Stimulated activated CD4-positive, alpha-beta T cell treated with anti-CD3 and anti-CD28 coated beads, Interleukin-2, amount 100 ng/mL, for 48 hours (primary cell): ENCODE measurements around the gene JUP.

ENCODE experiments used
- DNase-seq, 2 donors: peaks; one replicate each; pipeline ENCODE4 v3.0.0-alpha.2; 2020

Gene JUP

GRCh38 chr17:41806685-41807445, 20.4 kb upstream of the JUP start:
- DNase-seq = no peak

- no peak for DNase-seq
Measured at GRCh38 chr17:41803049-41804020, 16.8 kb upstream of the JUP start.

GRCh38 chr17:41801374-41802271, 15.1 kb upstream of the JUP start:
- DNase-seq = peak; percentile 73 to 74

- DNase-seq = no peak
Measured at GRCh38 chr17:41800601-41801373, 14.3 kb upstream of the JUP start.

- no peak for DNase-seq
Measured at GRCh38 chr17:41799366-41799765, 12.9 kb upstream of the JUP start.

GRCh38 chr17:41797377-41797776, 10.9 kb upstream of the JUP start:
- no peak for DNase-seq

GRCh38 chr17:41796121-41796895, 9.8 kb upstream of the JUP start:
- DNase-seq = no peak

- no peak for DNase-seq
Measured at GRCh38 chr17:41794540-41794975, 8.0 kb upstream of the JUP start.

- no peak for DNase-seq
Measured at GRCh38 chr17:41793784-41794539, 7.5 kb upstream of the JUP start.

- no peak for DNase-seq
Measured at GRCh38 chr17:41792845-41793783, 6.6 kb upstream of the JUP start.

GRCh38 chr17:41787021-41787418, 509 bp upstream of the JUP start:
- no peak for DNase-seq

- DNase-seq = no peak
Measured at GRCh38 chr17:41785859-41786226, 668 bp downstream of the JUP start.

GRCh38 chr17:41785091-41785858, 1.2 kb downstream of the JUP start:
- no peak for DNase-seq

GRCh38 chr17:41784207-41784744, 2.2 kb downstream of the JUP start:
- no peak for DNase-seq

GRCh38 chr17:41782142-41782541, 4.4 kb downstream of the JUP start:
- no peak for DNase-seq

GRCh38 chr17:41781404-41782110, 5.0 kb downstream of the JUP start:
- no peak for DNase-seq

- no peak for DNase-seq
Measured at GRCh38 chr17:41779954-41780353, 6.6 kb downstream of the JUP start.
